Breast epithelium (tissue), 4 donors: Measurements from ENCODE around the gene RHOB. TPM values are rescaled to one million over a fixed set of nuclear protein-coding genes. Genes with fewer than 3 reads are reported as not detected.
A peak's percentile ranks its signal among the peaks of the same experiment; 100 is the strongest.

Experiments used
- DNase-seq, 2 donors: peaks; one replicate each; pipeline ENCODE4 v3.0.0-alpha.2; 2019; ENCODE audit warnings: low spot score in 2 of 2
- H3K27ac ChIP-seq, 2 donors: fragments of 200-600 bp; sonication (generic) in 1 of 2; one replicate each; pipeline ENCODE4 v1.5.1; 2016 to 2019; ENCODE audit warnings: mild to moderate bottlenecking in 1 of 2
- H3K27me3 ChIP-seq, 2 donors: fragments of 200-600 bp; sonication (generic) in 1 of 2; one replicate each; pipeline versions ENCODE4 v1.5.1 to v1.6.0; 2017 to 2019; ENCODE audit warnings: control low read depth in 1 of 2, mild to moderate bottlenecking in 1 of 2
- H3K36me3 ChIP-seq: fragments of 200-600 bp; one replicate; pipeline ENCODE4 v1.5.1; 2019
- H3K4me1 ChIP-seq, 2 donors: fragments of 200-600 bp; sonication (generic); one replicate each; pipeline ENCODE4 v1.5.1; 2016 to 2019; ENCODE audit warnings: control low read depth in 1 of 2
- H3K4me3 ChIP-seq, 3 donors: fragments of 200-600 bp; sonication (generic); 1 replicate in 2 of 3; 2 replicates in 1 of 3; pipeline ENCODE4 v1.5.1; 2016 to 2019; ENCODE audit warnings: mild to moderate bottlenecking in 3 of 3, moderate library complexity in 2 of 3
- H3K9me3 ChIP-seq, 2 donors: fragments of 200-600 bp; sonication (generic) in 1 of 2; one replicate each; pipeline ENCODE4 v1.5.1; 2016 to 2019; ENCODE audit warnings: control low read depth in 1 of 2
- POLR2A ChIP-seq: fragments of 450-650 bp; IDR thresholded peaks from one replicate; pipeline ENCODE4 v1.6.1; 2016; ENCODE audit warnings: antibody characterized with exemption, mild to moderate bottlenecking, moderate library complexity
- POLR2AphosphoS5 ChIP-seq, 3 donors: sonication (generic); formaldehyde crosslinking; IDR thresholded peaks; one replicate each; pipeline ENCODE4 v1.6.1; 2017; ENCODE audit warnings: antibody characterized with exemption in 3 of 3
- intact Hi-C: fragments of 100-400 bp; cut with DNase I; formaldehyde crosslinking; loops from one replicate; pipeline ENCODE4 v1.15.1; 2023; ENCODE audit warnings: low total_unique reads
- total RNA-seq, 3 donors: library from RNA; depleted of rRNA; stranded (reverse); fragments of >200 nt; gene quantifications; one replicate each; pipeline ENCODE4 v1.1.0, GENCODE V29; 2016
- TF ChIP-seq, protein P1 (sequence below), 3 donors: fragments of 450-650 bp; IDR thresholded peaks; one replicate each; pipeline ENCODE4 v1.5.1; 2016 to 2017; ENCODE audit warnings: antibody characterized with exemption in 3 of 3, mild to moderate bottlenecking in 3 of 3, moderate library complexity in 3 of 3

Gene RHOB
- total RNA-seq, 3 donors from 2014 or later, result 643 to 1,178 (median 772) TPM

DNA sequence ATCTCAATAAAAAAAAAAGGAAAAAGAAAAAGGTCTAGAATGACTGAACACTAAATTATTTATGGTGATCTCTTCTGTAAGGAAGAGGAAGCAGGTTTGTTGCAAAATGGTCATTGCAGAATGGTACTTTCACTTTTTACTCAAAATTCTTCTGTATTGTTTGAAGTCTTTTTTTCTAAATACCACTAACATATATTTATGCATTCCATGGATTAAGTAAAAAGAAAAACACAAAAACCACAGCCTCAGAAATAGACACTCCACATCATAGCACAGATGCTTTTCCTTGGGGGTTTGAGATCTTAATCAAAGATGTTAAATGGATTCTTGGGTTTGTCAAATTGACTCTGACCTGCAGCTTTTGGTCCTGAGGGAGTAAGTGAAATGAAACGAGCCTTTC is 47.4 kb downstream of the RHOB start:
- H3K27ac ChIP-seq, result peak overlapping the region; percentile 8 to 82
- no peaks in the 10 kb centered on the region for H3K27me3 ChIP-seq
- no peak for TF ChIP-seq POLR2A
- TF ChIP-seq, protein P1, sequence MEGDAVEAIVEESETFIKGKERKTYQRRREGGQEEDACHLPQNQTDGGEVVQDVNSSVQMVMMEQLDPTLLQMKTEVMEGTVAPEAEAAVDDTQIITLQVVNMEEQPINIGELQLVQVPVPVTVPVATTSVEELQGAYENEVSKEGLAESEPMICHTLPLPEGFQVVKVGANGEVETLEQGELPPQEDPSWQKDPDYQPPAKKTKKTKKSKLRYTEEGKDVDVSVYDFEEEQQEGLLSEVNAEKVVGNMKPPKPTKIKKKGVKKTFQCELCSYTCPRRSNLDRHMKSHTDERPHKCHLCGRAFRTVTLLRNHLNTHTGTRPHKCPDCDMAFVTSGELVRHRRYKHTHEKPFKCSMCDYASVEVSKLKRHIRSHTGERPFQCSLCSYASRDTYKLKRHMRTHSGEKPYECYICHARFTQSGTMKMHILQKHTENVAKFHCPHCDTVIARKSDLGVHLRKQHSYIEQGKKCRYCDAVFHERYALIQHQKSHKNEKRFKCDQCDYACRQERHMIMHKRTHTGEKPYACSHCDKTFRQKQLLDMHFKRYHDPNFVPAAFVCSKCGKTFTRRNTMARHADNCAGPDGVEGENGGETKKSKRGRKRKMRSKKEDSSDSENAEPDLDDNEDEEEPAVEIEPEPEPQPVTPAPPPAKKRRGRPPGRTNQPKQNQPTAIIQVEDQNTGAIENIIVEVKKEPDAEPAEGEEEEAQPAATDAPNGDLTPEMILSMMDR (IDR thresholded peaks at IDR 0.05), result no peak
- TF ChIP-seq POLR2AphosphoS5 (IDR thresholded peaks at IDR 0.05), result no peak
- H3K9me3 ChIP-seq, result no peaks in the 10 kb centered on the region
- intact Hi-C loops, result no loop called here
- H3K36me3 ChIP-seq, result no peaks in the 10 kb centered on the region
- H3K4me3 ChIP-seq, result no peak overlapping the region
- DNase-seq, result no peak
- peaks cover 0 to 7% of the 10 kb centered on the region in 2 donors for H3K4me1 ChIP-seq

DNA sequence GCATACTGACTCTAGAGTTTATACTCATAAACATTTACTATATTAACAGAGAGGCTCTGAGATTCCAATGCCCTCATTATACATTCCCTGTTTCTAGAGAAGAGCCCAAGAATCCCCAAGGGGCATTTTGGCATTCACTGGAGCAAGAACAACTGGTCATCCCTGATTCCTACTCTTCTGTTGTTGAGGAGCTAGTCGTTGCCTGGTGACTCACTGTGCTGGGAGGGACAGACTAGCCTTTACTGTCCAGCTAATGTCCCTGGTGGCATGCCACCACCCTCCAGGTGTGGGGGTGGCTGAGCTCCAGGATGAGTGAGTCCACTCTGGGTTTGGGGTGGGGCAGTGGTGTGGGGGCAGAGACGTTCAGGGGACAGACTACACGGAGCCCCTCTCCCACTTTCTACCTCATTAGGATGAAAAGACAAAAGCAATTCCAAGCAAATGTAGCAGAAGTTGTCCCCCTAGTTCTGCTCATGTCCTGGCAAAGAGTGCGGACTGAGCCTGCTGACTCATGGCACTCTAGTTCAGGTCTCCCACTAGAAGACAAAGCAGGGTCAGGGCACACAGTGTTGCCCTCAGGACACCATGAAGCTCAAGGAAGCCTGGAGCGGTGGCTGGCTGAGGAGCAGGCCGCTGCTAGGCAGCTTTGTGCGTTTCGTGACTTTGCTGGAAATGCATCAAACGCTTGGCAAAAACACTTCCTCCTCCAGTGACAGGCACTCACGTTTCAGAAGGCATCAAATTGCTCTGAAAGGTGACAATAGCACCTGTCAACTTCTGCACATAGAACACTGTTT is 49.4 kb downstream of the RHOB start:
- Histone ChIP-seq H3K4me1 (peaks cover 0 to 7% of the 10 kb centered on the region in 2 donors), H3K4me3 (peak overlapping the region in 1 of 3 donors; percentile 13), H3K9me3 (no peaks in the 10 kb centered on the region), H3K36me3 (no peaks in the 10 kb centered on the region), H3K27me3 (no peaks in the 10 kb centered on the region), H3K27ac (peak overlapping the region; percentile 82 to 93)
- intact Hi-C loops, result no loop called here
- DNase-seq, result peak; percentile 85 to 95
- peak; percentile 31 to 83 (median 66) for TF ChIP-seq POLR2AphosphoS5 (IDR thresholded peaks at IDR 0.05)
- TF ChIP-seq, protein P1 (IDR thresholded peaks at IDR 0.05), result no peak

DNA sequence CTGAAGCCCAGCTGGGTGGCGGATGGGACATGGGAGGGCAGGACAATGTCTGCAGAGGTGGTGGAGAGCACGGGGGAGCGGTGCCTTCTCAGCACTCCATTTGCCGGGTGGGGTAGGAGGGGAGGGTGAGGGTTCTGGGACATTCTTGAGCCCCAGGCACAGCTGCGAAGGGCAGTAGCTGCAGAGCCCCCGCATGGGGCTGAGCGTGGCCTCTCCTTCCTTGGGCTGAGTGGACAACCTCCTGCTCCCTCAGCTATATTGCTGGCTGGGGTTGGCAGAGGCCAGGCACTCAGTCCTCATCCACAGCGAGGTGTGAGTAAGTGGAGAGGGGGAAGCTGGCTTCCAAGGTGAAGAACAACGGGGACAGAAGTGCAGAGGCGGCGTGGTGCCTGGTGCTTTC is 50.1 kb downstream of the RHOB start:
- intact Hi-C loops, result no loop called here
- no peak overlapping the region for H3K4me3 ChIP-seq
- H3K4me1 ChIP-seq, result peaks cover 0 to 7% of the 10 kb centered on the region in 2 donors
- peak overlapping the region; percentile 82 to 93 for H3K27ac ChIP-seq
- no peaks in the 10 kb centered on the region for H3K36me3 ChIP-seq
- H3K9me3 ChIP-seq, result no peaks in the 10 kb centered on the region
- no peaks in the 10 kb centered on the region for H3K27me3 ChIP-seq
- TF ChIP-seq POLR2AphosphoS5 (IDR thresholded peaks at IDR 0.05) (no peak), POLR2A (no peak)
- TF ChIP-seq, protein P1 (IDR thresholded peaks at IDR 0.05), result no peak
- DNase-seq, result no peak

Other genes with a start within 250 kb of the RHOB start
- gene SDC1, start 221.9 kb upstream of the RHOB start, total RNA-seq, result 10 to 100 TPM in 2 of 3 donors, 1 to 10 TPM in 1; 2.6 to 51.8 (median 38.7) TPM
- 10 to 100 TPM; 69.3 to 94.0 (median 92.8) TPM for gene PUM2, start 96.2 kb upstream of the RHOB start, total RNA-seq
- gene HS1BP3, start 204.0 kb downstream of the RHOB start, total RNA-seq, result 10 to 100 TPM; 19.0 to 31.8 (median 25.9) TPM
- under 1 TPM; under 0.01 to 0.15 (median under 0.01) TPM for gene GDF7, start 220.1 kb downstream of the RHOB start, total RNA-seq